ENCODE measurements around the gene TLR7.

DNA sequence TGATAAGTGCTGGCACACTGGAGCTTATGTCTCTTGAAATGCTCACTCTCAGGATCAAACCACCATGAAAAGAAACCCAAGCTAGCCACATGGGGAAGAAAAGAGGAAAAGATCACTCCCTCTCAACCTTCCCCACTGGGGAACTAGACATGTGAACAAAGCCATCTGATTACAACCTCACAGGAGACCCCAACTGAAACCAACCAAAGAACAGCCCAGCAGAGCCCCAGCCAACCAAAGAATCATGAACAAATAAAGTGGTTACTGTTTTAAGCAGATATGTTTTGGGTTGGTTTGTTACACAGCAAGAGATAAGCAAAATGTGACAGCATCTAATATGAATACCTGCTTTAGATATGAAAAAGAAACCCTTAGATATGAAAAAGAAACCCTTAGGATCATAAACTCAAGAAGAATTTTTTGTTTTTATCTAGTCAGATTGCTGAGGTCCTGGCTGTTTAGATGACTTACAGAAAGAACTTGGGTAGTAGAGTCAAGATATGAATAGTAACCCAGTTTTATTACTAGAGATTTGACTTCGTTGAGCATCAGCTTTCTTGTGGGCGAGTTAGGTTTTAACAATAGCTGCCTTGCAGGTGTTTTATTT, 23.7 kb upstream of the TLR7 start:
- TF ChIP-seq, protein P1, sequence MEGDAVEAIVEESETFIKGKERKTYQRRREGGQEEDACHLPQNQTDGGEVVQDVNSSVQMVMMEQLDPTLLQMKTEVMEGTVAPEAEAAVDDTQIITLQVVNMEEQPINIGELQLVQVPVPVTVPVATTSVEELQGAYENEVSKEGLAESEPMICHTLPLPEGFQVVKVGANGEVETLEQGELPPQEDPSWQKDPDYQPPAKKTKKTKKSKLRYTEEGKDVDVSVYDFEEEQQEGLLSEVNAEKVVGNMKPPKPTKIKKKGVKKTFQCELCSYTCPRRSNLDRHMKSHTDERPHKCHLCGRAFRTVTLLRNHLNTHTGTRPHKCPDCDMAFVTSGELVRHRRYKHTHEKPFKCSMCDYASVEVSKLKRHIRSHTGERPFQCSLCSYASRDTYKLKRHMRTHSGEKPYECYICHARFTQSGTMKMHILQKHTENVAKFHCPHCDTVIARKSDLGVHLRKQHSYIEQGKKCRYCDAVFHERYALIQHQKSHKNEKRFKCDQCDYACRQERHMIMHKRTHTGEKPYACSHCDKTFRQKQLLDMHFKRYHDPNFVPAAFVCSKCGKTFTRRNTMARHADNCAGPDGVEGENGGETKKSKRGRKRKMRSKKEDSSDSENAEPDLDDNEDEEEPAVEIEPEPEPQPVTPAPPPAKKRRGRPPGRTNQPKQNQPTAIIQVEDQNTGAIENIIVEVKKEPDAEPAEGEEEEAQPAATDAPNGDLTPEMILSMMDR (IDR thresholded peaks at IDR 0.05), result no peak
- no peak for TF ChIP-seq POLR2A (IDR thresholded peaks at IDR 0.05)

All from esophagus squamous epithelium (tissue), 4 donors.